Measurements from ENCODE around the gene NKD1.
A peak's percentile ranks its signal among the peaks of the same experiment; 100 is the strongest.

The NKD1 gene

GRCh38 chr16:50548125-50548908 is at the start of gene NKD1:
Gene NKD1 (plus strand): TSS chr16:50548396. CDS start chr16:50548554, 158 bp downstream.
- peak; percentile 91 for DNase-seq (ENCODE audit: low spot score)

GRCh38 chr16:50498431-50499155 is 49.6 kb upstream of the NKD1 start:
- DNase-seq (ENCODE audit: low spot score): peak; percentile 36

GRCh38 chr16:50499254-50499653 is 48.9 kb upstream of the NKD1 start:
- DNase-seq (ENCODE audit: low spot score): no peak

GRCh38 chr16:50500171-50500874 is 47.9 kb upstream of the NKD1 start:
- peak; percentile 20 for DNase-seq (ENCODE audit: low spot score)

- peak; percentile 38 for DNase-seq (ENCODE audit: low spot score)
Measured at GRCh38 chr16:50501251-50501650, 46.9 kb upstream of the NKD1 start.

GRCh38 chr16:50501986-50502615 is 46.1 kb upstream of the NKD1 start:
- DNase-seq (ENCODE audit: low spot score): peak; percentile 30

- no peak for DNase-seq (ENCODE audit: low spot score)
Measured at GRCh38 chr16:50502616-50503011, 45.6 kb upstream of the NKD1 start.

GRCh38 chr16:50503868-50504531 is 44.2 kb upstream of the NKD1 start:
- DNase-seq (ENCODE audit: low spot score): peak; percentile 30

GRCh38 chr16:50505115-50505514 is 43.1 kb upstream of the NKD1 start:
- peak; percentile 39 for DNase-seq (ENCODE audit: low spot score)

- peak; percentile 64 for DNase-seq (ENCODE audit: low spot score)
Measured at GRCh38 chr16:50505714-50506542, 42.3 kb upstream of the NKD1 start.

- DNase-seq (ENCODE audit: low spot score): no peak
Measured at GRCh38 chr16:50506543-50506937, 41.7 kb upstream of the NKD1 start.

- peak; percentile 25 for DNase-seq (ENCODE audit: low spot score)
Measured at GRCh38 chr16:50507397-50507796, 40.8 kb upstream of the NKD1 start.

- DNase-seq (ENCODE audit: low spot score): peak; percentile 64
Measured at GRCh38 chr16:50509521-50510341, 38.5 kb upstream of the NKD1 start.

GRCh38 chr16:50515218-50515617 is 33.0 kb upstream of the NKD1 start:
- DNase-seq (ENCODE audit: low spot score): no peak

GRCh38 chr16:50516401-50516800 is 31.8 kb upstream of the NKD1 start:
- DNase-seq (ENCODE audit: low spot score): no peak

- no peak for DNase-seq (ENCODE audit: low spot score)
Measured at GRCh38 chr16:50516890-50517289, 31.3 kb upstream of the NKD1 start.

- DNase-seq (ENCODE audit: low spot score): peak; percentile 18
Measured at GRCh38 chr16:50517450-50518252, 30.5 kb upstream of the NKD1 start.

- DNase-seq (ENCODE audit: low spot score): peak; percentile 23
Measured at GRCh38 chr16:50519001-50519400, 29.2 kb upstream of the NKD1 start.

GRCh38 chr16:50519602-50520001 is 28.6 kb upstream of the NKD1 start:
- DNase-seq (ENCODE audit: low spot score): peak; percentile 9
